Measurements from ENCODE around the gene DOCK2. TPM values are rescaled to one million over a fixed set of nuclear protein-coding genes. Genes with fewer than 3 reads are reported as not detected.

The DOCK2 gene
- polyA plus RNA-seq, 1 donor (not counting 4 experiments of a cell fraction or from before 2014, with no cell fraction given), result 0.21 TPM

GRCh38 chr5:170078458-170078857 lies 441.4 kb downstream of the DOCK2 start:
- H3K9me3 ChIP-seq (ENCODE audit: control insufficient read depth, low read depth, low read length), result no peaks in the 10 kb centered on the region

GRCh38 chr5:170078931-170079330 lies 441.9 kb downstream of the DOCK2 start:
- dilution Hi-C loops (cut with MboI; ENCODE audit: extremely low pct_ligation_motif_present, low sequenced_read_pairs), result no loop called here
- Histone ChIP-seq H4K20me1 (ENCODE audit: control insufficient read depth, extremely low read depth, insufficient read depth, low read length) (no peaks in the 10 kb centered on the region), H3K4me2 (ENCODE audit: control insufficient read depth, extremely low read depth, insufficient read depth, low read depth, low read length) (no peak overlapping the region), H3K9me1 (ENCODE audit: control insufficient read depth, extremely low read depth, insufficient read depth, low read length) (no peaks in the 10 kb centered on the region), H2AFZ (ENCODE audit: control insufficient read depth, low read length) (no peak overlapping the region), H3K4me1 (ENCODE audit: control insufficient read depth, extremely low read depth, insufficient read depth, low read length) (no peaks in the 10 kb centered on the region), H3K27me3 (ENCODE audit: control insufficient read depth, extremely low read depth, insufficient read depth, low read length) (no peaks in the 10 kb centered on the region), H3K79me2 (ENCODE audit: control insufficient read depth, insufficient read depth, low read length) (no peaks in the 10 kb centered on the region), H3K9ac (ENCODE audit: control insufficient read depth, extremely low read depth, insufficient read depth, low read length) (no peak overlapping the region), H3K27ac (ENCODE audit: control insufficient read depth, insufficient read depth, low read length) (no peak overlapping the region), H3K9me3 (ENCODE audit: control insufficient read depth, low read depth, low read length) (no peaks in the 10 kb centered on the region), H3K36me3 (ENCODE audit: control insufficient read depth in 2 of 2, extremely low read depth in 1 of 2, insufficient read depth in 2 of 2, low read length in 2 of 2) (no peaks in the 10 kb centered on the region), H3K4me3 (ENCODE audit: control insufficient read depth in 2 of 3, extremely low read depth in 1 of 3, insufficient read depth in 2 of 3, low read depth in 1 of 3, low read length in 3 of 3) (no peak overlapping the region)
- DNase-seq (ENCODE audit: low read depth, low spot score) (no peak), FAIRE-seq (no peak)
- no peak for TF ChIP-seq EZH2 (IDR thresholded peaks at IDR 0.05; ENCODE audit: low read length)
- no peak for TF ChIP-seq CTCF (optimal IDR thresholded peaks at IDR 0.05 in 1 of 3, IDR thresholded peaks at IDR 0.05 in 1 of 3, conservative IDR thresholded peaks at IDR 0.05 in 1 of 3; ENCODE audit: extremely low read depth in 1 of 3, insufficient read depth in 2 of 3, low read length in 3 of 3)

More at GRCh38 chr5:170078458-170078857, 441.4 kb downstream of the DOCK2 start:
- no peaks in the 10 kb centered on the region for H4K20me1 ChIP-seq (ENCODE audit: control insufficient read depth, extremely low read depth, insufficient read depth, low read length)
- H3K4me2 ChIP-seq (ENCODE audit: control insufficient read depth, extremely low read depth, insufficient read depth, low read depth, low read length), result no peak overlapping the region
- no peak overlapping the region for H3K27ac ChIP-seq (ENCODE audit: control insufficient read depth, insufficient read depth, low read length)
- no peaks in the 10 kb centered on the region for H3K9me1 ChIP-seq (ENCODE audit: control insufficient read depth, extremely low read depth, insufficient read depth, low read length)
- dilution Hi-C loops (cut with MboI; ENCODE audit: extremely low pct_ligation_motif_present, low sequenced_read_pairs), result no loop called here
- TF ChIP-seq CTCF (optimal IDR thresholded peaks at IDR 0.05 in 1 of 3, IDR thresholded peaks at IDR 0.05 in 1 of 3, conservative IDR thresholded peaks at IDR 0.05 in 1 of 3; ENCODE audit: extremely low read depth in 1 of 3, insufficient read depth in 2 of 3, low read length in 3 of 3) (no peak), EZH2 (IDR thresholded peaks at IDR 0.05; ENCODE audit: low read length) (no peak)
- FAIRE-seq (no peak), DNase-seq (ENCODE audit: low read depth, low spot score) (no peak)
- no peak overlapping the region for H3K9ac ChIP-seq (ENCODE audit: control insufficient read depth, extremely low read depth, insufficient read depth, low read length)
- H3K27me3 ChIP-seq (ENCODE audit: control insufficient read depth, extremely low read depth, insufficient read depth, low read length), result no peaks in the 10 kb centered on the region
- no peaks in the 10 kb centered on the region for H3K79me2 ChIP-seq (ENCODE audit: control insufficient read depth, insufficient read depth, low read length)
- no peak overlapping the region for H2AFZ ChIP-seq (ENCODE audit: control insufficient read depth, low read length)
- no peaks in the 10 kb centered on the region for H3K36me3 ChIP-seq (ENCODE audit: control insufficient read depth in 2 of 2, extremely low read depth in 1 of 2, insufficient read depth in 2 of 2, low read length in 2 of 2)
- no peaks in the 10 kb centered on the region for H3K4me1 ChIP-seq (ENCODE audit: control insufficient read depth, extremely low read depth, insufficient read depth, low read length)
- H3K4me3 ChIP-seq (ENCODE audit: control insufficient read depth in 2 of 3, extremely low read depth in 1 of 3, insufficient read depth in 2 of 3, low read depth in 1 of 3, low read length in 3 of 3), result no peak overlapping the region

Data from keratinocyte (primary cell).